ENCODE data around the gene TBC1D14.

DNA sequence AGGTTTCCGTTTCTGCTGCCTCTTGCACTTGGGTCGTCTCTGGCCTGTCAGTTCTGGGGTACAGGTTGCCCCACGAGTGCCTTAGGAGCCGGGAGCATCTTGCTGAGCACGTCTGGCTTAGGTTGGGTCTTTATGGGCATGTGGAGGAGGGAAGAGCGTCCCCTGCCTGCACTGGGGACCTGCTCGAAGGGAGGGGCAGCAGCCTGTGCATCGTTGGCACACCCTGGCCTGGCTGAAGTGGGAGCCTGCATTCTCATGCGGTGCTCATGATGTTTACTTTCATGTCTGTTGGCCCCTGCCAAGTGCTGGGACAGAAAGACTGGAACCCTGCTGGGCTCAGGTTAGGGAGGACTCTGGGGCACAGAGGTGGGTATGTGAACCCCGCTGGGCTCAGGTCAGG lies 109.7 kb downstream of the TBC1D14 start:
- TF ChIP-seq CREBBP (IDR thresholded peaks at IDR 0.05; ENCODE audit: low read depth, low read length) (no peak), PHF8 (IDR thresholded peaks at IDR 0.05; ENCODE audit: borderline replicate concordance, low read length) (no peak), ZNF12 (CRISPR knock-in tag; IDR thresholded peaks at IDR 0.05) (no peak), ZNF76 (CRISPR knock-in tag; IDR thresholded peaks at IDR 0.05; ENCODE audit: borderline replicate concordance) (no peak), EP300 (IDR thresholded peaks at IDR 0.05; ENCODE audit: low read length) (no peak), CTCF (IDR thresholded peaks at IDR 0.05 in 2 of 3, conservative IDR thresholded peaks at IDR 0.05 in 1 of 3; ENCODE audit: insufficient read depth in 2 of 3, low read depth in 1 of 3, low read length in 3 of 3) (no peak), POLR2A (conservative IDR thresholded peaks at IDR 0.05) (no peak), NFXL1 (CRISPR knock-in tag; IDR thresholded peaks at IDR 0.05) (no peak)
- TF ChIP-seq, protein P1, sequence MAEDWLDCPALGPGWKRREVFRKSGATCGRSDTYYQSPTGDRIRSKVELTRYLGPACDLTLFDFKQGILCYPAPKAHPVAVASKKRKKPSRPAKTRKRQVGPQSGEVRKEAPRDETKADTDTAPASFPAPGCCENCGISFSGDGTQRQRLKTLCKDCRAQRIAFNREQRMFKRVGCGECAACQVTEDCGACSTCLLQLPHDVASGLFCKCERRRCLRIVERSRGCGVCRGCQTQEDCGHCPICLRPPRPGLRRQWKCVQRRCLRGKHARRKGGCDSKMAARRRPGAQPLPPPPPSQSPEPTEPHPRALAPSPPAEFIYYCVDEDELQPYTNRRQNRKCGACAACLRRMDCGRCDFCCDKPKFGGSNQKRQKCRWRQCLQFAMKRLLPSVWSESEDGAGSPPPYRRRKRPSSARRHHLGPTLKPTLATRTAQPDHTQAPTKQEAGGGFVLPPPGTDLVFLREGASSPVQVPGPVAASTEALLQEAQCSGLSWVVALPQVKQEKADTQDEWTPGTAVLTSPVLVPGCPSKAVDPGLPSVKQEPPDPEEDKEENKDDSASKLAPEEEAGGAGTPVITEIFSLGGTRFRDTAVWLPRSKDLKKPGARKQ (CRISPR knock-in tag; IDR thresholded peaks at IDR 0.05) = no peak
- TF ChIP-seq, protein P2, sequence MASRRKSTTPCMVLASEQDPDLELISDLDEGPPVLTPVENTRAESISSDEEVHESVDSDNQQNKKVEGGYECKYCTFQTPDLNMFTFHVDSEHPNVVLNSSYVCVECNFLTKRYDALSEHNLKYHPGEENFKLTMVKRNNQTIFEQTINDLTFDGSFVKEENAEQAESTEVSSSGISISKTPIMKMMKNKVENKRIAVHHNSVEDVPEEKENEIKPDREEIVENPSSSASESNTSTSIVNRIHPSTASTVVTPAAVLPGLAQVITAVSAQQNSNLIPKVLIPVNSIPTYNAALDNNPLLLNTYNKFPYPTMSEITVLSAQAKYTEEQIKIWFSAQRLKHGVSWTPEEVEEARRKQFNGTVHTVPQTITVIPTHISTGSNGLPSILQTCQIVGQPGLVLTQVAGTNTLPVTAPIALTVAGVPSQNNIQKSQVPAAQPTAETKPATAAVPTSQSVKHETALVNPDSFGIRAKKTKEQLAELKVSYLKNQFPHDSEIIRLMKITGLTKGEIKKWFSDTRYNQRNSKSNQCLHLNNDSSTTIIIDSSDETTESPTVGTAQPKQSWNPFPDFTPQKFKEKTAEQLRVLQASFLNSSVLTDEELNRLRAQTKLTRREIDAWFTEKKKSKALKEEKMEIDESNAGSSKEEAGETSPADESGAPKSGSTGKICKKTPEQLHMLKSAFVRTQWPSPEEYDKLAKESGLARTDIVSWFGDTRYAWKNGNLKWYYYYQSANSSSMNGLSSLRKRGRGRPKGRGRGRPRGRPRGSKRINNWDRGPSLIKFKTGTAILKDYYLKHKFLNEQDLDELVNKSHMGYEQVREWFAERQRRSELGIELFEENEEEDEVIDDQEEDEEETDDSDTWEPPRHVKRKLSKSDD (conservative IDR thresholded peaks at IDR 0.05; ENCODE audit: low read length) = no peak

Data from K562 (cell line).